Muscle of back (tissue), 11 donors: Measurements from ENCODE around the gene PYGO2. TPM values are rescaled to one million over a fixed set of nuclear protein-coding genes. Genes with fewer than 3 reads are reported as not detected.
"Not testable (repeated sequence)": the region's sequence is repeated elsewhere in the genome, so short reads cannot be mapped to it uniquely, and the experiment has no call there.

Source experiments
- DNase-seq, 3 donors: peaks; one replicate each; pipeline versions ENCODE4 v3.0.0 to v3.0.0-alpha.2; 2013
- polyA plus RNA-seq, 10 donors: library from polyadenylated mRNA; unstranded; fragments of 120-200 nt; gene quantifications; one replicate each; pipeline ENCODE4 v1.2.1, GENCODE V29; 2013; ENCODE audit not compliant: insufficient read length in 10 of 10

The PYGO2 gene
- polyA plus RNA-seq, 10 donors: 25.6 to 33.5 (median 26.9) TPM

- no peak for DNase-seq
Observed at GRCh38 chr1:154983776-154984466, 22.3 kb upstream of the PYGO2 start.

GRCh38 chr1:154982897-154983648 lies 21.5 kb upstream of the PYGO2 start, which contains the start of gene FLAD1:
TSS of gene FLAD1 (plus strand) at chr1:154983344. CDS start at chr1:154983695, 351 bp downstream.
- DNase-seq: peak; percentile 98 to 100 (median 99)

- DNase-seq: no peak
Observed at GRCh38 chr1:154982341-154982740, 20.8 kb upstream of the PYGO2 start.

GRCh38 chr1:154978360-154978759 lies 16.8 kb upstream of the PYGO2 start:
- DNase-seq: no peak

- not testable (repeated sequence) for DNase-seq
Observed at GRCh38 chr1:154977762-154978161, 16.2 kb upstream of the PYGO2 start.

GRCh38 chr1:154975409-154976059 lies 14.0 kb upstream of the PYGO2 start:
- peak in 2 of 3 donors; percentile 62 to 81 for DNase-seq

GRCh38 chr1:154974808-154975408 lies 13.3 kb upstream of the PYGO2 start:
- DNase-seq: peak; percentile 97 to 100 (median 98)

DNA sequence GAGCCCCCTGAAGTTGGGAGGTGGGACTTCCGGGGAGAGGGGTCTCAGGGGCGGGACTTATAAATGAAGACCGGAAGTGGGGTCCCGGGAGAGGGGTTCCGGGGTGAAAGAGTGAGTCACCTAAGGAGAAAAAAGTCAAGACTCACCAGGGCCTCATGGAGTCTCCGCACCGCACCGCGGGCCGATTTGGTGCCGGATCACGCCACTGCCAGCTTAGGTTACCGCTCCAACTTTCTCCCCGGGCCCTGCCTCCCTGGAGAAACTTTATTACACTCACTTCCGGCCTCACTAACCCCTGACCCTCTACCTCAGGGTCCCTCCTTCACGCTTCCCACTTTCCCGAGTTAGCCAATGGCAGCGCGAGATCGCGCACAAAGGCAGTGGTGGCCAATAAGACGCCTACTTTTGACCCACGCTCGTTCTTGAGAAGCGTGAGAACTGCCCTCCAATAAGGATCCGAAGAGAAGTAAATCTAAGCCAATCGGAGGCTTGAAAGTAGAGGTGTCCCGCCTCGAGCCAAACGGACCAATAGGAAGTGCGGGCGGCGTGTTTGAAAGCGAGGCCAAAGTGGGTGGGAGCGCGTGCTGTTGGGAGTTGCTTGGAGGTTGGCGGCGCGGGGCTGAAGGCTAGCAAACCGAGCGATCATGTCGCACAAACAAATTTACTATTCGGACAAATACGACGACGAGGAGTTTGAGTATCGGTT lies 12.7 kb upstream of the PYGO2 start, which contains the start of gene CKS1B:
Gene CKS1B (plus strand): TSS at position 580 of the 706 bp plus-strand sequence. CDS start 65 bp downstream, at position 645.
- DNase-seq: peak; percentile 99 to 100 (median 100)

DNA sequence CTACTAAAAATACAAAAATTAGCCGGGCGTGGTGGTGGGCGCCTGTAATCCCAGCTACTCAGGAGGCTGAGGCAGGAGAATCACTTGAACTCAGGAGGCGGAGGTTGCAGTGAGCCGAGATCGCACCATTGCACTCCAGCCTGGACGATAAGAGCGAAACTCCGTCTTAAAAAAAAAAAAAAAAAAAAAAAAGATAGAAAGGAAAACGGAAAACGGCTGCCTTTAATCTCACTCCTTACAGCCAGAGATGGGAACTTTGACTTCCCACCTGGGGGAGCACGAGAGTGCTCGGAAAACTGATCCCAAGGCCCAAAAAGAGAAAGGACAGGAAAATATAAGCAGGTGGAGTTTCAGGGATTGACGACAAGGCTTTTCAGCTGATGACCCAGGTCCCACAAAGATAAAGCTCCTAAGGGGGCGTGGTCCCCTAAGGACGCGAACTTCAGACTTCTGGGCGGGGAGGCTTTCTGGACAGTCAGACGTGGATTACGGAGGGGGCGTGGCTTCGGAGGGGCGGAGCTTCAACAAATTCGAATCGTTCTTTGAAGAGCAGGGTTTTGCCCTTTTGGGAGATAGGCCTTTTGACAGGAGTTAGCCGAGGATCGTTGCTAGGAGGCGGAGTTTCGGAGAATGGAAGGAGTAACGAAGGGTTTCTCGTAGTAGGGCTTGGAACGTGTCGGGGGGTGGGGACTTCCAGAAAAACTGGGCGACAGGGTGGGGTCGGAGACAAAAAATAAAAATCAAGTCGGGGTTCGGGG lies 11.9 kb upstream of the PYGO2 start:
- peak; percentile 94 to 97 (median 97) for DNase-seq

- DNase-seq: peak in 2 of 3 donors; percentile 61 to 93
Observed at GRCh38 chr1:154972517-154973343, 11.1 kb upstream of the PYGO2 start.

DNA sequence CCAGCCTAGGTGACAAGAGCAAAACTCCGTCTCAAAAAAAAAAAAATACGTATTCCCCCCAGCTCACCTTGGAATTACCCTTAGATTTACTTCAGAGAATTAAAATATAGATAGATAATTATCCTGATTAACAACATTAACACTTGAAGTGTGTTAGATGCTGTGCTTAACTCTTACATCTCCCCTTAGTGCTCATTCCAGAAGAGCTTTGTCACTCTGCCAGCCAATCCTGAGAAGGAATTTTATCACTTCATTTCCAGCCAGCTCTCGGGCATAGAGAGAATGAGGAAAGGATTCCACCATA lies 10.6 kb upstream of the PYGO2 start:
- no peak for DNase-seq

GRCh38 chr1:154971341-154971998 lies 9.9 kb upstream of the PYGO2 start:
- no peak for DNase-seq

DNA sequence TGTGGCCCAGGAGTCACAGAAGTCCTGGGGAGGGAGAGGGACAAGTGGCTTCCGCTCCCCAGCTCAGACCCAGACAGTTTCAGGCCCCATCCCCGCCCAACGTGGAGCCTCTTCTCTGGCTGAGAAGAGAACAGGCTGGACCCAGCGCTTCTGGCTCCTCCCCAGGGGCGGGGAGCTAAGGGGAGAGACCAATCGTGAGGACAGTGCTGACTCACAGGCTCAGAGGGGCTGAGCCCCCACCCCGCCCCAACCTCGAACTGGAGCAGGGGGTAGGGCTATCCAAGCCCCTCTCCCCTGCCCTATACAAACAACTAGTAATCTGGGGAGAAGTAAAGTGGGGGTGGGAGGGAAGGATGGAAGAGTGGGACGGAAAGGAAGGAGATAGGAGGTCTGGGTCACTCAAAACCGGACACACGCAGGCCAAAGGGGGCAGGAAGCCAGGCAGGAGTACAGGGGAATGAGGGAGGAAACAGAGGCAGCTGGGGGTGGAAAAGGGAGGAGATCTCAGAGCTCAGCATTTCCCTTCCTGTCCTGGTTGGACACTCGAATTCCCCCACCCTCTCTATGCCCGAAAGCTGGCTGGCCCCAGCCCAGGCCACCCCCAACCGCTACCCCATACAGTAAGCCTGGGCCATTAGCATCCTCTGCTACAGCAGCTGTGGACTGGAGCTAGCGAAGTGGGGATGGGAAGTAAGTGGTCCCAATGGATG lies 9.2 kb upstream of the PYGO2 start, which contains the start of gene SHC1:
Gene SHC1 (minus strand): TSS at position 117 of the 710 bp plus-strand sequence. CDS start 221 bp downstream, outside the sequence.
- DNase-seq: peak; percentile 96 to 99 (median 97)

- DNase-seq: peak in 1 of 3 donors; percentile 59
Observed at GRCh38 chr1:154969860-154970452, 8.4 kb upstream of the PYGO2 start.

GRCh38 chr1:154969246-154969645 lies 7.7 kb upstream of the PYGO2 start:
- DNase-seq: no peak

- no peak for DNase-seq
Observed at GRCh38 chr1:154968731-154969130, 7.1 kb upstream of the PYGO2 start.

- DNase-seq: no peak
Observed at GRCh38 chr1:154967331-154967950, 5.9 kb upstream of the PYGO2 start.
